Testis (tissue), 2 donors: Measurements from ENCODE around the gene TTL.

ENCODE experiments used
- CTCF ChIP-seq, 3 experiments: fragments of 450-650 bp in 2 of 3; fragments of 200-600 bp in 1 of 3; sonication (generic) in 1 of 3; IDR thresholded peaks; one replicate each; pipeline ENCODE4 v1.5.1; 2016 to 2019; ENCODE audit warnings: antibody characterized with exemption in 3 of 3, mild to moderate bottlenecking in 2 of 3, moderate library complexity in 1 of 3
- POLR2A ChIP-seq: fragments of 450-650 bp; IDR thresholded peaks from one replicate; pipeline ENCODE4 v1.6.1; 2017; ENCODE audit warnings: antibody characterized with exemption, mild to moderate bottlenecking, moderate library complexity

GRCh38 chr2:112519506-112519905 lies 37.5 kb downstream of the TTL start:
- TF ChIP-seq CTCF (IDR thresholded peaks at IDR 0.05) (no peak), POLR2A (no peak)
